NCI-H446 treated with DMSO at 0.1 percent for 48 hours (cell line): ENCODE results near the gene GREB1L.
"Not testable (repeated sequence)": the region's sequence is repeated elsewhere in the genome, so short reads cannot be mapped to it uniquely, and the experiment has no call there.

Source experiments
- DNase-seq: peaks from one replicate; lab custom pipeline; 2025; lab: John Stamatoyannopoulos, UW

The GREB1L gene

GRCh38 chr18:21306368-21306767, 64.3 kb downstream of the GREB1L start:
- no peak for DNase-seq

GRCh38 chr18:21307578-21307977, 65.5 kb downstream of the GREB1L start:
- DNase-seq, result no peak

- DNase-seq, result no peak
Observed at GRCh38 chr18:21309248-21309647, 67.2 kb downstream of the GREB1L start.

- DNase-seq, result not testable (repeated sequence)
Observed at GRCh38 chr18:21311980-21312379, 69.9 kb downstream of the GREB1L start.

- DNase-seq, result no peak
Observed at GRCh38 chr18:21313576-21313975, 71.5 kb downstream of the GREB1L start.

GRCh38 chr18:21314724-21315123, 72.7 kb downstream of the GREB1L start:
- no peak for DNase-seq

- not testable (repeated sequence) for DNase-seq
Observed at GRCh38 chr18:21315126-21315525, 73.1 kb downstream of the GREB1L start.

- DNase-seq, result no peak
Observed at GRCh38 chr18:21315741-21316197, 73.7 kb downstream of the GREB1L start.

- DNase-seq, result no peak
Observed at GRCh38 chr18:21316296-21316695, 74.3 kb downstream of the GREB1L start.

GRCh38 chr18:21321711-21322110, 79.7 kb downstream of the GREB1L start:
- DNase-seq, result no peak

- no peak for DNase-seq
Observed at GRCh38 chr18:21327101-21327500, 85.1 kb downstream of the GREB1L start.

GRCh38 chr18:21330122-21330701, 88.2 kb downstream of the GREB1L start:
- DNase-seq, result no peak

GRCh38 chr18:21331065-21331464, 89.0 kb downstream of the GREB1L start:
- no peak for DNase-seq

GRCh38 chr18:21335927-21336488, 94.0 kb downstream of the GREB1L start:
- DNase-seq, result no peak

GRCh38 chr18:21336846-21337245, 94.8 kb downstream of the GREB1L start:
- no peak for DNase-seq

GRCh38 chr18:21341141-21341540, 99.1 kb downstream of the GREB1L start:
- no peak for DNase-seq

- DNase-seq, result no peak
Observed at GRCh38 chr18:21342372-21342771, 100.3 kb downstream of the GREB1L start.

- DNase-seq, result no peak
Observed at GRCh38 chr18:21344860-21345259, 102.8 kb downstream of the GREB1L start.

- no peak for DNase-seq
Observed at GRCh38 chr18:21345840-21346239, 103.8 kb downstream of the GREB1L start.

- DNase-seq, result no peak
Observed at GRCh38 chr18:21359746-21360145, 117.7 kb downstream of the GREB1L start.

- no peak for DNase-seq
Observed at GRCh38 chr18:21361307-21361880, 119.4 kb downstream of the GREB1L start.

- no peak for DNase-seq
Observed at GRCh38 chr18:21362831-21363230, 120.8 kb downstream of the GREB1L start.

- DNase-seq, result no peak
Observed at GRCh38 chr18:21363348-21363747, 121.3 kb downstream of the GREB1L start.

- DNase-seq, result no peak
Observed at GRCh38 chr18:21364471-21364870, 122.4 kb downstream of the GREB1L start.
